WTC11 (cell line): ENCODE data around the gene MBP.

Experiments used
- CTCF ChIP-seq: fragments of 200-600 bp; IDR thresholded peaks from 2 replicates; pipeline ENCODE4 v1.8.0; 2022; ENCODE audit warnings: antibody characterized with exemption
- ELF4 ChIP-seq: sonication (generic); formaldehyde crosslinking; IDR thresholded peaks from 2 replicates; pipeline ENCODE4 v1.8.1; 2022; ENCODE audit warnings: low read depth, mild to moderate bottlenecking, moderate library complexity, missing genetic modification reagents
- ETV6 ChIP-seq: sonication (generic); formaldehyde crosslinking; IDR thresholded peaks from 2 replicates; pipeline ENCODE4 v1.8.1; 2022; ENCODE audit warnings: mild to moderate bottlenecking, missing genetic modification reagents
- FOXJ3 ChIP-seq: sonication (generic); formaldehyde crosslinking; IDR thresholded peaks from 2 replicates; pipeline ENCODE4 v1.9.0; 2021; ENCODE audit warnings: missing genetic modification reagents, mild to moderate bottlenecking, borderline replicate concordance
- NFATC4 ChIP-seq: fragments of 250-450 bp; sonication (Bioruptor Pico); IDR thresholded peaks from 2 replicates; pipeline ENCODE4 v1.9.0; 2021; ENCODE audit warnings: mild to moderate bottlenecking
- OVOL2 ChIP-seq: fragments of 250-450 bp; sonication (Bioruptor Pico); IDR thresholded peaks from 2 replicates; pipeline ENCODE4 v1.9.0; 2021; ENCODE audit warnings: mild to moderate bottlenecking, borderline replicate concordance
- TEAD4 ChIP-seq: sonication (generic); formaldehyde crosslinking; IDR thresholded peaks from 2 replicates; pipeline ENCODE4 v1.8.0; 2022; ENCODE audit warnings: mild to moderate bottlenecking, missing genetic modification reagents
- ZNF121 ChIP-seq: sonication (generic); formaldehyde crosslinking; IDR thresholded peaks from 2 replicates; pipeline ENCODE4 v1.8.0; 2023; ENCODE audit warnings: missing genetic modification reagents
- ZNF512 ChIP-seq: sonication (generic); formaldehyde crosslinking; IDR thresholded peaks from 2 replicates; pipeline ENCODE4 v1.8.1; 2022; ENCODE audit warnings: missing genetic modification reagents, borderline replicate concordance
- TF ChIP-seq, protein P1 (sequence below): sonication (generic); formaldehyde crosslinking; IDR thresholded peaks from 2 replicates; pipeline ENCODE4 v1.8.0; 2023; ENCODE audit warnings: missing genetic modification reagents
- TF ChIP-seq, protein P2 (sequence below): sonication (generic); formaldehyde crosslinking; IDR thresholded peaks from 2 replicates; pipeline ENCODE4 v1.8.1; 2022; ENCODE audit warnings: low read depth, mild to moderate bottlenecking, moderate library complexity, missing genetic modification reagents, borderline replicate concordance
- TF ChIP-seq, protein P3 (sequence below): sonication (generic); formaldehyde crosslinking; IDR thresholded peaks from 2 replicates; pipeline ENCODE4 v1.8.1; 2023; ENCODE audit warnings: mild to moderate bottlenecking, missing genetic modification reagents, moderate library complexity
- TF ChIP-seq, protein P4 (sequence below): sonication (generic); formaldehyde crosslinking; IDR thresholded peaks from 2 replicates; pipeline ENCODE4 v1.8.0; 2022; ENCODE audit warnings: mild to moderate bottlenecking, missing genetic modification reagents

DNA sequence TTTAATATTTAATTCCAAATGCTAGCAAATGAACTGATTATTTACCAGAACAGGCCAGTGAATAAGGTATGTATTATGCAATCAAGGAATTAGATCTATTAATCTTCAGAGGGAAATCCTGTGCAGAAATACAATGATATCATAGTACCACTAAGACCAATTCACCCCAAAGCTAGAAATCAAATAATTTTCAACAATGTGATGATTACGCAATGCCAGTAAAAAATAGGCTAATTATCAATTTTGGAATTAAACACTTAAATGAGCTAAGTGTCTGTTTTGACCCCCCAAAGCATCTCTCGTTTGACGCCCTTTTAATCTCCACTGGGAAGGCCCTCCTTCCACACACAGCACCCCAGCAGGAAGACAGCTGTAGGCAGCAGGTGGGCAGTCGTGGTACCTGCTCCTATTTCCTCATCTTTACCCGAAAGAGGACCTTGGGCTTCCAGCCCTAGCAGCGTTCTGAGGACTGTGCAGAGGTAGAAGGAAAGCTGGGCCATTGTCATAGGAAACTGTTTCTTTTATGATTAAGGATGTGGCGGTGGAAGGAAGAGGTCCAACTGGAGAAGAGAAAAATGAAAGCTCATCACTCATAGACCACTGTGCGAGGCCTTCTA, 84.7 kb downstream of the MBP start:
- TF ChIP-seq, protein P1, sequence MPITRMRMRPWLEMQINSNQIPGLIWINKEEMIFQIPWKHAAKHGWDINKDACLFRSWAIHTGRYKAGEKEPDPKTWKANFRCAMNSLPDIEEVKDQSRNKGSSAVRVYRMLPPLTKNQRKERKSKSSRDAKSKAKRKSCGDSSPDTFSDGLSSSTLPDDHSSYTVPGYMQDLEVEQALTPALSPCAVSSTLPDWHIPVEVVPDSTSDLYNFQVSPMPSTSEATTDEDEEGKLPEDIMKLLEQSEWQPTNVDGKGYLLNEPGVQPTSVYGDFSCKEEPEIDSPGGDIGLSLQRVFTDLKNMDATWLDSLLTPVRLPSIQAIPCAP (CRISPR knock-in tag), result no peak
- TF ChIP-seq CTCF (no peak), FOXJ3 (CRISPR knock-in tag) (no peak), TEAD4 (no peak), NFATC4 (CRISPR knock-in tag) (no peak), ELF4 (CRISPR knock-in tag) (no peak), OVOL2 (no peak), ZNF121 (no peak), ZNF512 (CRISPR knock-in tag) (no peak), ETV6 (no peak)
- TF ChIP-seq, protein P2, sequence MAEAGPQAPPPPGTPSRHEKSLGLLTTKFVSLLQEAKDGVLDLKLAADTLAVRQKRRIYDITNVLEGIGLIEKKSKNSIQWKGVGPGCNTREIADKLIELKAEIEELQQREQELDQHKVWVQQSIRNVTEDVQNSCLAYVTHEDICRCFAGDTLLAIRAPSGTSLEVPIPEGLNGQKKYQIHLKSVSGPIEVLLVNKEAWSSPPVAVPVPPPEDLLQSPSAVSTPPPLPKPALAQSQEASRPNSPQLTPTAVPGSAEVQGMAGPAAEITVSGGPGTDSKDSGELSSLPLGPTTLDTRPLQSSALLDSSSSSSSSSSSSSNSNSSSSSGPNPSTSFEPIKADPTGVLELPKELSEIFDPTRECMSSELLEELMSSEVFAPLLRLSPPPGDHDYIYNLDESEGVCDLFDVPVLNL (CRISPR knock-in tag), result no peak
- TF ChIP-seq, protein P3, sequence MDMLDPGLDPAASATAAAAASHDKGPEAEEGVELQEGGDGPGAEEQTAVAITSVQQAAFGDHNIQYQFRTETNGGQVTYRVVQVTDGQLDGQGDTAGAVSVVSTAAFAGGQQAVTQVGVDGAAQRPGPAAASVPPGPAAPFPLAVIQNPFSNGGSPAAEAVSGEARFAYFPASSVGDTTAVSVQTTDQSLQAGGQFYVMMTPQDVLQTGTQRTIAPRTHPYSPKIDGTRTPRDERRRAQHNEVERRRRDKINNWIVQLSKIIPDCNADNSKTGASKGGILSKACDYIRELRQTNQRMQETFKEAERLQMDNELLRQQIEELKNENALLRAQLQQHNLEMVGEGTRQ (CRISPR knock-in tag), result no peak
- TF ChIP-seq, protein P4, sequence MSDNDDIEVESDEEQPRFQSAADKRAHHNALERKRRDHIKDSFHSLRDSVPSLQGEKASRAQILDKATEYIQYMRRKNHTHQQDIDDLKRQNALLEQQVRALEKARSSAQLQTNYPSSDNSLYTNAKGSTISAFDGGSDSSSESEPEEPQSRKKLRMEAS, result no peak
